NCI-H1092 (cell line): ENCODE measurements around the gene MAPK7.

ENCODE experiments used
- DNase-seq: peaks from one replicate; lab custom pipeline; 2025; lab: John Stamatoyannopoulos, UW

Gene MAPK7

DNA sequence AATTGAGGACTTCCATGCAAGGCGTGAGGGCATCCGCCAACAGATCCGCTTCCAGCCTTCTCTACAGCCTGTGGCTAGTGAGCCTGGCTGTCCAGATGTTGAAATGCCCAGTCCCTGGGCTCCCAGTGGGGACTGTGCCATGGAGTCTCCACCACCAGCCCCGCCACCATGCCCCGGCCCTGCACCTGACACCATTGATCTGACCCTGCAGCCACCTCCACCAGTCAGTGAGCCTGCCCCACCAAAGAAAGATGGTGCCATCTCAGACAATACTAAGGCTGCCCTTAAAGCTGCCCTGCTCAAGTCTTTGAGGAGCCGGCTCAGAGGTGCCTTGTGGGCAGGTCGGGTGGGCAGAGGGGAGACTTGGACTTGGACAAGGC lies 3.1 kb downstream of the MAPK7 start:
- DNase-seq, result no peak

DNA sequence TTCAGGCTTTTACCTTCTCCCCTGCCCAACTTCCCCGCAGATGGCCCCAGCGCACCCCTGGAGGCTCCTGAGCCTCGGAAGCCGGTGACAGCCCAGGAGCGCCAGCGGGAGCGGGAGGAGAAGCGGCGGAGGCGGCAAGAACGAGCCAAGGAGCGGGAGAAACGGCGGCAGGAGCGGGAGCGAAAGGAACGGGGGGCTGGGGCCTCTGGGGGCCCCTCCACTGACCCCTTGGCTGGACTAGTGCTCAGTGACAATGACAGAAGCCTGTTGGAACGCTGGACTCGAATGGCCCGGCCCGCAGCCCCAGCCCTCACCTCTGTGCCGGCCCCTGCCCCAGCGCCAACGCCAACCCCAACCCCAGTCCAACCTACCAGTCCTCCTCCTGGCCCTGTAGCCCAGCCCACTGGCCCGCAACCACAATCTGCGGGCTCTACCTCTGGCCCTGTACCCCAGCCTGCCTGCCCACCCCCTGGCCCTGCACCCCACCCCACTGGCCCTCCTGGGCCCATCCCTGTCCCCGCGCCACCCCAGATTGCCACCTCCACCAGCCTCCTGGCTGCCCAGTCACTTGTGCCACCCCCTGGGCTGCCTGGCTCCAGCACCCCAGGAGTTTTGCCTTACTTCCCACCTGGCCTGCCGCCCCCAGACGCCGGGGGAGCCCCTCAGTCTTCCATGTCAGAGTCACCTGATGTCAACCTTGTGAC lies 3.6 kb downstream of the MAPK7 start:
- no peak for DNase-seq

DNA sequence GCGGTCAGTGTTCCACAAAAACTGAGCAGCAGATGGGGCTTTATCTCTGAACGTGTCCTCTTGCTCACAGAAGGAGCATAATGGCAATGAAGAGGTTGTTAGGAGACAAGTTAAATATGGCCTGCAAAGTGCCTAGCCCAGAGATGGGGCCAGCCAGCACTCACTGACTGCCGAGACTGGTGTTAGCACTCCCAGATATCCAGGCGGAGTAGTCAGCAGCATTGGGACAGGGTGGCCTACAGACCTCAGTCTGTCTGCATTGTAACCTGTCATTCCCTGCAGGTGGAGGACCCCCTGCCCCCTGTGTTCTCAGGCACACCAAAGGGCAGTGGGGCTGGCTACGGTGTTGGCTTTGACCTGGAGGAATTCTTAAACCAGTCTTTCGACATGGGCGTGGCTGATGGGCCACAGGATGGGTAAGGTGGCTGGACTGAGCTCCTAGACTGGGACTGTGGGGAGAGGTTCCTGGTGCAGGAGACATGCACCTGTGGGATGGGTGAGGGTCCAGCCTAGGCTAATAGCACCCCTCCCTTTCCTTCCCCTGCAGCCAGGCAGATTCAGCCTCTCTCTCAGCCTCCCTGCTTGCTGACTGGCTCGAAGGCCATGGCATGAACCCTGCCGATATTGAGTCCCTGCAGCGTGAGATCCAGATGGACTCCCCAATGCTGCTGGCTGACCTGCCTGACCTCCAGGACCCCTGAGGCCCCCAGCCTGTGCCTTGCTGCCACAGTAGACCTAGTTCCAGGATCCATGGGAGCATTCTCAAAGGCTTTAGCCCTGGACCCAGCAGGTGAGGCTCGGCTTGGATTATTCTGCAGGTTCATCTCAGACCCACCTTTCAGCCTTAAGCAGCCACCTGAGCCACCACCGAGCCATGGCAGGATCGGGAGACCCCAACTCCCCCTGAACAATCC lies 4.5 kb downstream of the MAPK7 start:
- DNase-seq, result no peak

DNA sequence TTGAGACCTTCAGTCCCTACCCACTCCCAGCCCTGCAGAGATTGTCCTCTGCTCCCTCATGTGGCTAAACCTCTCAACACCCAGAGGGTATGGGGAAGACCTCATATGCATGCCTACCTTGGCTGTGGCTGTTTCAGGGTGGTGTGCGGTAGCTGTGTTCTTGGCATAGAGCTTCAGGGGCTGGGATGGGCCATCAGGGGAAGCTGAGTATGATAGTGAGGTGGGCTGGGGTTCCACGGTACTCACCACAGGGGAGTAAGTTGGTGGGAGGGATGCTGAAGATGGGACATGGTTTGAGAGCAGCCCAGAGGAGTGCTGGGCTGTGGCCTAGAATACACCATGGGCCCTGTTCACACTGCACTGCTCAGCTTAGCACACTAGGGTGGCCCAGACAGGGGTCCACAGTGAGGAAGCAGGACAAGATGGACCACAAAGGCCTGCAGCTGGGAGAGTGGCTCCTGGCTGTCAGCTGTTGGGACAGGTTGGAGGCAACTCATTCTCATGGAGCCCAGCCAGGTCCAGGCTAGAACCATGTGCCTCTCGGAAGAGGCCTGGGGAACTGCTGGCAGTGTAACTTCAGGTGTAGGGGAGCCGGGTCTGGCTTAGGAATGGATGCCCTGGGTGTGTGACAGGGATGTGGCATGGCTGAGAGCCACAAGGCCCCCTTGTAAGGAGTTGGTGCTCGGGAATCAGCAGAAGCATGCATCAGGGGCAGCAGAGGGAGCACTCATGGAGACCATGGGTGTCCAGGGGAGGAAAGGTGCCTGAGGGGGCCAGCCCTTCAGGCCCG lies 5.6 kb downstream of the MAPK7 start:
- DNase-seq, result no peak

DNA sequence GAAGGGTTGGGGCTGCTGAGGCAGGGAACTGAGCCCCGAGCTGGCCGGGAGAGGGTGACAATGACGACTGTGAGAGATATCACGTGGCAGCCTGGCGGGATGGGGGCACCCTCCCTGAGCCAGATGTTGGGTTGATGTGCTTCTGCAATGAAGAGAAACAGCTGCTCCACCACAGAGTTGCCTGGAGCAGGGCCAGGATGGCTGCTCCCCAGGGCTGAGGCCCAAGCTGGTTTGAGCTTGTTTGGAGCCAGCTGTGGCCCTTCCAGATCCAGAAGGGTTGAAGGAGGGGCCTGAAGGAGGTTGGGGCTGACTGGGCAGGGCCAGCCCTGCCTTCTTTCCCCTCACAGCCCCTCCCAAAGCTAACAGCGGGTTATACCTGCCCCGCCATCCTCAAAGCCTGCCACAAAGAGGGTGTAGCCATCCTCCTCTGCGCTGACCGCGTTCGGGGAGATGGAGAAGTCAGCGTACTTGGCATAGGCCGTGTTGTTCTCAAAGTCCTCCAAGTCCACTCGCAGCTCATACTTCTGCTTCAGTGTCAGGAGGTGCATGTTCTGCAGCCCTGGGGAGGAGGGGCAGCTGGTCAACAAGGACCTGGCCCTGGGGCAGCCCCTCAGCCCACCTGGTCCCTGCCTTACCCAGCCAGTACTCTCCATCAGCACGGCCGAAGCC lies 6.6 kb downstream of the MAPK7 start:
- no peak for DNase-seq

DNA sequence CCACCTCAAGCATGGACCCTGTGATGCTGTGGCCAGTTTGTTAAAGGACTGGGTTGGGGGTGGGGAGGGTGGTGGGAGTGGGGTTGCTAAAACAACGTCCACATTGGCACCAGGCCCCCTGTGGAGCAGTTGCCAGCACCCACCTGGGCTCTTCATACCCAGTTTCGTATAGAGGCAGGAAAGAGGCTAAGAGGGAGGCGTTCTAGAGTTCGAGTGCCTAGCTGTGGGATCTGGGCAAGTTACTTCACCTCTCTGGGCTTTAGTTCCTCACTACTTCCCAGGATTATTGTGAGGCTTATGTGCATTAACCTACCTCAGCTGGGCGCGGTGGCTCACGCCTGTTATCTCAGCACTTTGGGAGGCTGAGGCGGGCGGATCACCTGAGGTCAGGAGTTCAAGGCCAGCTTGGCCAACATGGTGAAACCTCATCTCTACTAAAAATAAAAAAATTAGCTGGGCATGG lies 7.3 kb downstream of the MAPK7 start:
- DNase-seq, result no peak

DNA sequence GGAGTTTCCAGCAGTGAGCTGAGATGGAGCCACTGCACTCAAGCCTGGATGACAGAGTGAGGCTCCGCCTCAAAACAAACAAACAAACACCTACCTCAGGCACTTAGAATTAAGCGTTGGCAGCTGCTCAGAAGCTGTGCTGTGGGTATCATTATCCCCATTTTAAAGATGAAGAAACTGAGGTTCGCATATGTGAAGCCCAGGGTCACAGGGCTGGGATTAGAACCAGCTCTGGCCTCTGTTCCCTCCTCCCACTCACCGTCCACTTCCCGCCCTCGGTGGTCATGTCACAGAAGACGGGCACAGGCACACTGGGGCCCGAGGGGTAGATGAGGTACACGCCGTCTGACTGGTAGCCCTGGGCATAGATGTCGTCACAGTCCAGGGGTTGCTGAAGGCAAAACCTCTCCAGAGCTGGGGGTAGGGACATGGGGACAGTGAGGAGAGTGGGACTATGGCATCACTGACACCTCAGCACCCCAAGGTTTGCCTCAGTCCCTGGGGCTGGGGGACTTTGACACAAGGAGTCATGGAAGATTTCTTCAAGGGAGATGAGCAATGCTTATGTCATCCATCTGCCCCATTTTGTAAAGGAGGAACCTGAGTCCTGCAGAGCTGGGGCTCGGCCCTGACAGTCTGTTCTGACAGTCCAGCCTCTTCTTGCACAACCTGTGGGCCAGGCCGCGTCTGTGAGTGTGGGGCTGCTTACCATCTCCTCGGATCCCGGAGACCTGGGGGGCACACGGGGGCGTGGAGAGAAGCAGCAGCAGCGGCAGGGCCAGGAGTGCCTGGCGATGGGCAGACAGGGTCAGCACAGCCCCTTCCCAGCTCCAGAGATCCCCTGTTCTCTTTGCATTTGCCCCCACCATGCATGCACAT lies 8.0 kb downstream of the MAPK7 start:
- no peak for DNase-seq

DNA sequence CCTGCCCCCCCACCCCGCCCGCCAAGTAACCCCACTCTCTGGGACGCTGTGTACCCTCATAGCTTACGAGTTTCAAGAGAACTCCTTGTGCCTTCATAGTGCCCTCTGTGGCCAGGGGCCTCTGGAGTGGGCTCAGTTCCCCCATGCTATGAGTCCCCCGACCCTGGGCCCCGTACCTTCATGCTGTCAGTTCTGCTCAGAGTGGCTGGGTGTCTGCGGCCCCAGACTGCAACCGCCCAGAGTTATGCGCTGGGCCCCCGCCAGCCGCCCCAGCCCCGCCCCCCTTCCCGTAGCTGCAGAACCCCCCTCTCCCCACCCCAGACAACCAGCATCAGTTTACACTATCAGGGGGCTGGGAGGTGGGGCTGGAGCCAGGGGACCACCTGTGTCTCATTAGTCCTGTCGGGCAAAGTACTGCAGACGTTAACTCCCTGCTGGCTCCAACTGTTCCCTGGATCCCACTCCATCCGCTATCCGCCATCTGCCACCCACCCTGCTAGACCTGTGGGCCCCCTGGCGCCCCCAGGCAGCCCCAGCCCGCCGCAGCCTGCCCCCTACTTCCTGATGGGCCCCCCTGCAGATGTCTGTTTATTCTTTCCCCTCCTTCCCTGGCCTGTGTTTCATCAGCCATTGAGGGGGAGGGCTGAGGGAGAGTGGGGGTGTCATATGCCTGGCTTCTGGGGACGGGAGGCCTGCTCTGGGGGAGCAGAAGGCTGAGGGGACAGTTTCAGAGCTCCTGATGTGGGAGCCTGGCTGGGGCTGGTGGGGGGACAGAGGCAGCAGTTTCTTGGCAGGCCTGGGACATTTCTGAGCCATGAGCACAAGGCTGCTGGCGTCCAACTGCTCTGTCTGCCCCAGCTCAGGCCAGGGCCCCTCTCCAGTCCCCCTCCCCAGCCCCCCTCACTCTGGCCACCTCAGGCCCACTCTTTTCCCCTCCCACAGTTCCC lies 8.9 kb downstream of the MAPK7 start, which contains the start of gene MFAP4:
Gene MFAP4, minus strand, starts transcription at position 217 of the 947 bp plus-strand sequence. Its CDS starts 35 bp downstream, at position 182.
- DNase-seq, result peak; percentile 58

DNA sequence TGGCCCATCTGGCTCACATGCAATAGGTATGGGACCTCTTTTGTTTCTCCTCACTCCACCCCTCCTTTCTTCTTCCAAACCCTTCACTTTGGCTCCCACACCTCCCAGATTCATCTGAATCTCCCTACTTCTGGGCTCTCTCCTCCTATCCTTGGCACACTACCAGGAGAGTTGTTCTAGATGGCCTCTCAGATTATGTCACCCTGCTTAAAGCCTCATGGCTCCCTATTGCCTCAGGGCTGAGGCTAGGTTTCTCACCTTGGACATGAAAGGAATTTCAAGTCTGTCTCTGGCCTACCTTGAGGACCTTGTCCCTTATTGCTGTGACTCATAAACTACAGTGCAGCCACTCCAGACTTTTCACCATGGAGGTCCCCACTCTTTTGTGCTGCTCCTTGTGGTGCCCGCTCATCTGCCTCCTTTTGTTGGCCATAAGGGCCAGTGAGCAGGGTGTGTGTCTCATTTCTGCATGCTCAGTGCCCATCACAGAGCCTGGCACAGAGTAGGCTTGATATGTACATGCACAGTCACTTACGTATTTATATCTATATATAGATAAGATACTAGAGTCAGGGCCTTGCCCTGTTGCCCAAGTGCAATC lies 9.7 kb downstream of the MAPK7 start:
- DNase-seq, result peak; percentile 22

DNA sequence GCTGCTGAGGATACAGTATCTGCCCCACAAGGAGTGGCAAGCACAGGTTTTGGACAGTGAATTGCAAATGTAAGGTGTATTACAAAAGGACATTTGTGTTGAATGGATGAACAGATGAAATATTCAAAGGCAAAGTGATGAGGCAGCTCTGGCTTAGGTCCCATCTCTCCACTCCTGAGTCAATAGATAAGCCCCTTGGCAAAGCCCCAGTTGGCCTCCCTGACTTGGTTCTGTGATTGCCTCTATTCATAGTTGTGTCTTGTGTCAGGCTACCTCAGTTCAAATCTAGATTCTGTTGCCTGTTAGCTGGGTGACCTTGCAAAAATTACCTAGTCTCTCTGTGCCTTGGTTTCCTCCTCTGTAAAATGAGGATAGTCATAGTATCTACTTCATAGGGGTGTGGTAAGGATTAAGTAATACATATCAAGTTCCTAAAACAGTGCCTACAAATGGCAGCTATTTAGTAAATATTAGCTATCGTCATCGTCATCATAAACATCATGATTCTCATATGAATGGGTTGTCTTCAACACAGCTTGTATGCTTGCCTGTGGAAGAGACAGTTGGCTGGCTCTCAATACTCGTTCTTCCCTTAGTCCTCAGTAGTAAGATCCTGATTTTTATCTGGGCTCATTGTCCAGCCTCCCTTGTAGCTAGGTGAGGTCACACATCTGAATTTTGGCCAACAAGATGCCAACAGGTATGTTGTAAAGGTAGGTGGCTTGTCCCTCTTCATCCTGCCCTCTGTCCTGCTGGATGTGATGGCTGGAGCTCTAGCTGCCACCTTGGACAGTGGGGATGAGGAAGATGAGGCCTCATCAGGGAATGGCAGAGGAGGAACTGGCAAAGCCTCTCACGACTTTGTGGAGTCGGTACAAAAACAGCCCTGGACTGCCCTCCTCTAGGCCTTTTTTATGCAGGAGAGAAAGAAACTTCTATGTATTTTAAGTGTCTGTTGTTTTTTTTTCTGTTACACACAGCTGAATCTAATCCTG lies 10.8 kb downstream of the MAPK7 start:
- DNase-seq, result no peak

DNA sequence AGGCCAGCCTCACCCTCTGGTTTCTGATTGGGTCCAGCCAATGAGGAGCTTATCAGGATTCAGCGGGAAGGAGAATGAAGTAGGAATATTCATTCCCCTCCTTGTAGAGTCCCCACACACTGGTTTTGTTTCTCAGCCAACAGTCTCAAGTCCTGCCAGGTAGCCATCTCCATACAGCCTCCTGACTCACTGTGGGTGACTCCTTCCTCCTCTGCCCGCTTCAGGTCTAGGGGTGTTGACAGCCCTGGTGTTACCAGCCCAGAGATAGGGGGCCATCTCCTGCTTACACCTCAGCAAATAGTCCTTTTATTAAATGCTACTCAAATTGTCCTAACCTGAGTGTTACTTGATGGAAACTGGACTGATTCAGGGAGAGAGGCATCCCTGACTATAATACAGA lies 12.7 kb downstream of the MAPK7 start:
- no peak for DNase-seq

DNA sequence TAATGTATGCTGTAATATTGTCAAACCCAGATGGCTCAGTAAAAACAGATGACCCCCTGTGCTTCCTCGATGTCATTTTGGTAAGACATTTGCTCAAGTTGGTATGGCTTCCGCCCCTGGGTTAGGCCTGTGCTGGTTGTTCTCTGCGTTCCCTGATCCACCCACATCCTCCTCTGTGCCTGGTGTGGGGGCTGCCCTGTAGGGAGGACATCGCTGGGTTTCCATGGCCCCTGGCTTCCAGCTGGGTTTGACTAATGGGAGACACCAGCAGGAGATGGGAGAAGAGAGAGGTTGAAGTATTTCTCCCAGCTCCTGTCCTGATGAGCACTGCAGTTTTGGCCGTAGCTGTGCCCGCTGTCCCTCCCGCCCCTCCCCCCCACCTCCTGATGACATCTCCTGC lies 13.1 kb downstream of the MAPK7 start:
- DNase-seq, result no peak

DNA sequence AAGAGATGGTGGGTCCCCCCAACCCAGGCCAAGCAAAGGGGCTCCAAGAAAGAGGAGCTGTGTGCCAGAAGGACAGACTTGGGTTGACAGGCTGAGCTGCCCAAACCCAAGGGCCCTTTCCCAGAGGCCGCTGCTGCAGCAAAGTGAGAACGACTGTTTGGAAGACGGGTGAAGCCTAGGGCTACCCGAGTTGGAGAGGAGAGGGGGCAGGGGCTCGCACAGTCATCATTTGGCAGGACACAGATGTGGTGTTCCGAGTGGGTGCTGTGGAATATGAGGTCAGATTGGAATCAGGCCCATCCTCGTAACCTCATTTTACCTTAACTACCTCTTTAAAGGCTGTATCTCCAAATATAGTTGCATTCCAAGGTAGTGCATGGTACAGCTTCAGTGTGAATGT lies 14.0 kb downstream of the MAPK7 start:
- no peak for DNase-seq

DNA sequence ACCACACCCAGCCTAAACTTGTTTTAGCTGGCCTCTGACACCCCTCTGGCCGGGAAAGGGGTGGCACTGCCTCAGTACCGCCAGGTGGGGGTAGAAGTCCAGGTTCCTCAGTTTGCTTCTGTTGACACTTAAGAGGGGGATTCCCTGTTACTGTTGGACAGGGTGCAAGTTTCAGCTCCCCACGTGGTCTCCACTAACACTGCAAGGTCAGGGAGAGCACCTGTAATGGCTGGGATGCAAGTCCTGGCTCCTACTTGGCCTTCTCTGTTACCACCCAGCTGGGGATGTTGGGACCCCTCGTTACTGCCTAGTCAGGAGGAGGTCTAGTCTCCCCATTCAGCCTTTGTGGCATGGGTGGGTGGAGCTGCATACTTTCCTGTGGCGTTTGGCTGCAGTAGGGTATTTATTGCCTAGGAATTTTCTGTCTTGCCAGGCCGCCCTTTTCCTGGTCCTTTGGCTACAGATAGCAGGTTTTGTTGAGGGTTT lies 19.3 kb downstream of the MAPK7 start:
- DNase-seq, result no peak

DNA sequence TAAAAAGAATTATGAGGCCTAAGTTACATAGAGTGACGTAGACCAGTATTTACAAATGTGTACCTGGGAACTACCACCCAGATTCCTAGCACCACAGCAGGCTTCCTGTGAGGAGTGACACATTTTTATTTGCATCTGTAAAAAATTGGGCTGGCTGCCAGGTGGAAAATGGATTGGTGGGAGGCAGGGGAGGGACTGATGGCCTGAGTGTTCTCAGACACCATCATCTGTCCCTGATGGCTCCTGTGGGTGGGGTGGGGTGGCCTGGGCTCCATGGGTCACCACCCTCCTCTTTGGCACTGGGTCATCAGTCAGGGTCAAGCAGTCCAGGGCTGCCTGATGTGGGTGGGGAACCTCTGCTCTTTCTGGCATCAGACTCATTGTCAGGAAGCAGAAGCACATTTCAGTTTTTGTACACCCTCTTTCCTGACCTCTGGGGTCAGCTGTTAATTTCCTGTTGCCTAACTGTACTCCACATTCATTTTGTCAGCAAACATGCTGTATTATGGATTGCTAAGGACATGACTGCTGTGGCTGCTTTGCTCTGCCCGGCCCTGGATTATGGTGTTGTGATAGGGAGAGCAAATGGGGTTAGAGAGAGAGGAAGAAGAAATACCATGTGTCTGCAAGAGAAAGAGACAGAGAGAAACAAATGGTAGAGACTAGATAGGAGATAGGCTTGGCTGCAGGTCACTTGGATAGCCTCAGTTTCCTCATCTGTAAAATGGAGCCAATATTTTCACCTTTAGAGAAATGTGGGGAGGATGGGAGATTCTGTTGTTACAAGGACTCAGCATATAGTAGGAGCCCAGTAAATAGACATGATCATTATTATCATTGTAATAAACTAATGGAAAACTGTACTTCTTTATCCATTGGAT lies 20.2 kb downstream of the MAPK7 start:
- no peak for DNase-seq

DNA sequence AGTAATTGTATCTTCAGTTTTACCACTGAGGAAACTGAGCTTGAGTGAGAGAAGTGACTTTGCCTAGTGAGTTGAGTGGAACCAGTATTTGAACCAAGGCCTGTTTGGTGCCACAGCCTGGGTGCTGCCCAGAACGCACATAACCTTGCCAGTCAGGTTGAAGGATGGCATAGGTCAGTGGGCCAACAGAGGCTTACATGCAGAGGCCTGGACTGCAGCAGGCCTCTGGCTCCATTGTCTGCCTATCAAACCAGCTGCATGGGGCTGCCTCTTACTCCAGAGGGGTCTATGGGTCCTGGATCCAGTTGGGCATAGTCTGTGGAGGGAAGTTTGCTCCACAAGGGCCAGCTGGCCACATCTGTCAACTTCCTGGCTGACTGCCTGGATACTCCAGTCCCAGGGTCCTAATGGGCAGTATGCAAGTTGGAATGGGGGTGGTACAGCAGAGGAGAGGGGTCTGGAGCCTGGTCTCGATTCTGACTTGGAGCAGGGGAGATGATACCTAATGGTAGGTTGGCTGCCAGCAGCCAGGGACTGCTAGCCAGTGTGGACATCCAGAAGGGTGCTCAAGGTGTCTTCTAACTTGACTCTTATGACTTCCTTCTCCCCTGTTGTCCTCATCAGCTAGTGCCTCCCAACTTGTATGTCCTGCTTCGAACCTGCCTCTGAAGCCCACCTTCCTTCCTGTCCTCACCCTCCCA lies 21.6 kb downstream of the MAPK7 start:
- no peak for DNase-seq
